HepG2 (cell line): Measurements from ENCODE around the gene NRSN2. TPM values are rescaled to one million over a fixed set of nuclear protein-coding genes. Genes with fewer than 3 reads are reported as not detected.

Source experiments
- ARNTL ChIP-seq: sonication (generic); formaldehyde crosslinking; IDR thresholded peaks from 2 replicates; pipeline ENCODE4 v1.4.0; 2020; ENCODE audit warnings: mild to moderate bottlenecking, missing genetic modification reagents
- ASH2L ChIP-seq: fragments of 300-600, 200-600 bp; sonication (generic); IDR thresholded peaks from 2 replicates; pipeline ENCODE4 v1.7.0; 2017; ENCODE audit warnings: low read depth, mild to moderate bottlenecking, moderate library complexity, mixed read lengths, low read length; ENCODE audit not compliant: insufficient read length
- BORCS8-MEF2B ChIP-seq: sonication (generic); formaldehyde crosslinking; IDR thresholded peaks from 2 replicates; pipeline ENCODE4 v1.8.0; 2022; ENCODE audit warnings: mild to moderate bottlenecking, missing genetic modification reagents
- CEBPB ChIP-seq: IDR thresholded peaks from 2 replicates; pipeline ENCODE4 v1.6.1; 2011; ENCODE audit warnings: low read depth, low read length, improper control_type of control experiment, borderline replicate concordance
- E2F5 ChIP-seq: sonication (generic); formaldehyde crosslinking; conservative IDR thresholded peaks from 2 replicates; pipeline ENCODE4 v1.4.0; 2020; ENCODE audit warnings: missing genetic modification reagents
- ELF3 ChIP-seq: IDR thresholded peaks from 2 replicates; pipeline ENCODE4 v1.6.1; 2016; ENCODE audit warnings: missing genetic modification reagents, missing compliant biosample characterization
- FOXA3 ChIP-seq: IDR thresholded peaks from 2 replicates; pipeline ENCODE4 v1.6.1; 2016; ENCODE audit warnings: missing genetic modification reagents, missing compliant biosample characterization
- IRF2 ChIP-seq: IDR thresholded peaks from 2 replicates; pipeline ENCODE4 v1.6.1; 2018; ENCODE audit warnings: missing genetic modification reagents, missing compliant biosample characterization
- MTF2 ChIP-seq: sonication (generic); formaldehyde crosslinking; IDR thresholded peaks from 2 replicates; pipeline ENCODE4 v1.5.0; 2020; ENCODE audit warnings: missing genetic modification reagents, borderline replicate concordance
- MXD4 ChIP-seq: IDR thresholded peaks from 2 replicates; pipeline ENCODE4 v1.6.1; 2016; ENCODE audit warnings: mild to moderate bottlenecking, missing biosample characterization, missing genetic modification reagents
- NCOR1 ChIP-seq: fragments of 200-600 bp; sonication (generic); IDR thresholded peaks from 2 replicates; pipeline ENCODE4 v1.7.0; 2017; ENCODE audit warnings: antibody characterized with exemption, low read length, borderline replicate concordance
- NFE2 ChIP-seq: sonication (generic); formaldehyde crosslinking; IDR thresholded peaks from 2 replicates; pipeline ENCODE4 v1.4.0; 2020; ENCODE audit warnings: missing genetic modification reagents
- NKX3-1 ChIP-seq: sonication (generic); formaldehyde crosslinking; IDR thresholded peaks from 2 replicates; pipeline ENCODE4 v1.5.0; 2020; ENCODE audit warnings: missing genetic modification reagents
- NR2F2 ChIP-seq: IDR thresholded peaks from 2 replicates; pipeline ENCODE4 v1.6.1; 2012; ENCODE audit warnings: low read depth, inconsistent platforms, borderline replicate concordance
- RAD21 ChIP-seq: fragments of 450-650 bp; formaldehyde crosslinking; IDR thresholded peaks from 2 replicates; pipeline ENCODE4 v1.5.0; 2020; ENCODE audit warnings: mild to moderate bottlenecking
- RORA ChIP-seq: sonication (generic); formaldehyde crosslinking; IDR thresholded peaks from 2 replicates; pipeline ENCODE4 v1.5.0; 2020; ENCODE audit warnings: mild to moderate bottlenecking, missing genetic modification reagents, moderate library complexity
- SETDB1 ChIP-seq: sonication (generic); formaldehyde crosslinking; IDR thresholded peaks from 2 replicates; pipeline ENCODE4 v1.5.1; 2020; ENCODE audit warnings: missing genetic modification reagents, mild to moderate bottlenecking, borderline replicate concordance
- ZFP90 ChIP-seq: sonication (generic); formaldehyde crosslinking; IDR thresholded peaks from 2 replicates; pipeline ENCODE4 v1.8.0; 2022; ENCODE audit warnings: missing genetic modification reagents, mild to moderate bottlenecking, inconsistent platforms, borderline replicate concordance
- ZNF138 ChIP-seq: sonication (generic); formaldehyde crosslinking; IDR thresholded peaks from 2 replicates; pipeline ENCODE4 v1.5.0; 2020; ENCODE audit warnings: mild to moderate bottlenecking, low read depth, missing genetic modification reagents
- ZNF446 ChIP-seq: sonication (generic); formaldehyde crosslinking; IDR thresholded peaks from 2 replicates; pipeline ENCODE4 v1.5.0; 2020; ENCODE audit warnings: mild to moderate bottlenecking, missing genetic modification reagents
- ZNF564 ChIP-seq: sonication (generic); formaldehyde crosslinking; IDR thresholded peaks from 2 replicates; pipeline ENCODE4 v1.8.1; 2023; ENCODE audit warnings: mild to moderate bottlenecking, missing genetic modification reagents
- ZNF605 ChIP-seq: sonication (generic); formaldehyde crosslinking; IDR thresholded peaks from 2 replicates; pipeline ENCODE4 v1.8.0; 2022; ENCODE audit warnings: mild to moderate bottlenecking, missing genetic modification reagents
- ZNF614 ChIP-seq: IDR thresholded peaks from 2 replicates; pipeline ENCODE4 v1.6.1; 2018; ENCODE audit warnings: missing biosample characterization, missing genetic modification reagents, inconsistent platforms, borderline replicate concordance
- polyA plus RNA-seq, 8 experiments: library from polyadenylated mRNA; depleted of rRNA in 3 of 8; stranded (reverse) in 7 of 8; unstranded in 1 of 8; fragments of >200 nt; fragmentation: Illumina TruSeq in 4 of 8; extraction: Trizol in 4 of 8; gene quantifications; 2 replicates each; pipeline versions ENCODE4 v1.2.1 to v1.2.3, GENCODE V29; 2011 to 2016; ENCODE audit warnings: low read depth in 4 of 8, missing spikeins in 1 of 8, mixed read lengths in 1 of 8; ENCODE audit not compliant: insufficient read depth in 1 of 8
- total RNA-seq, 5 experiments: library from RNA; depleted of rRNA; stranded (reverse); fragments of >200 nt; fragmentation: Illumina TruSeq; extraction: Trizol; gene quantifications; 2 replicates each; pipeline ENCODE4 v1.2.3, GENCODE V29; 2016; ENCODE audit warnings: low read depth in 1 of 5
- TF ChIP-seq, protein P1 (sequence below): sonication (generic); formaldehyde crosslinking; IDR thresholded peaks from 2 replicates; pipeline ENCODE4 v1.4.0; 2020; ENCODE audit warnings: missing genetic modification reagents
- TF ChIP-seq, protein P2 (sequence below): sonication (generic); formaldehyde crosslinking; IDR thresholded peaks from 2 replicates; pipeline ENCODE4 v1.4.0; 2020; ENCODE audit warnings: missing genetic modification reagents
- TF ChIP-seq, protein P3 (sequence below): sonication (generic); formaldehyde crosslinking; IDR thresholded peaks from 2 replicates; pipeline ENCODE4 v1.9.0; 2021; ENCODE audit warnings: missing genetic modification reagents, borderline replicate concordance

The NRSN2 gene
- total and polyA plus RNA-seq, 2 of the 13 experiments (the other 11 are each of a cell fraction or from before 2014, with no cell fraction given): 32.3 to 49.4 TPM

DNA sequence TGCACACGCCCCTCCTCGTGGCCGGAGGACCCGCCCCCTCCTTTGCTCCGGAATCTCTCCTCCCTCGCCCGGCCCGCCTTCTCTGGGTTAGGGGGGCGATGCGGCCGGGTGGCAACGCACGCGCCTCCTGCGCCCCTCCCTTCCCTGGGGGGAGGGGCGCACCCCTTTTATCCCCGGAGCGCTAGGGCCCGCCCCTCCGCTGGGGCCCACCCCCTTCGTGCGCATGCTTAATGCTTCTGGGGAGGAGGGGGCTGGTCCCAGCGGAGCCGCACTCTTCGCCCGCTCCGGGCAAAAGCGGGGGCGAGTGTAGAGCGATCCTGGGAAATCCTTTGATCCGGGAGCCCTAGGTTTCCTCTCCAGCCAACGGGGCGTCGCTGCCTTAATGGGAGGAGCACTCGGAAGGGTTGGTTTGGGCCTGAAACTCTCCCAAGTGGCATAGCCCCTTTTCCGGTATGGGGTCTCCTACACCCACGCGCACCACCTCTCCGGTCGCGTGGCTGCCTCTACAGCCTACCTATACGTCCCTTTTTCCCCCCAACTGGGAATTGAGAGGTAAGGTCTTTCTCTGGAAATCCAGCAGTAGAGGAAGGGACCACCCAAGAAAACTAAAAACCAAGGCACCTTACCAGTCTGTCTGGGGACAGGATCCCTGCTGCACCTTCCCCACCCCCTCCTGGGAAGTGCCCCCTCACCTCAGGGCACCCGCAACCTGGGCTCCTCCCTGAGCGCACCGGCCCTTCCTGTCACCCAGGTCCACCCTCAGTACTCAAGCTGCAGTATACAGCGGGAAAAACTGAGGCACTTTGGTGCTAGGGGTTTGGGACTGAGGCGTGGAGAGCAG is 19.5 kb upstream of the NRSN2 start (continued):
- TF ChIP-seq, protein P1, sequence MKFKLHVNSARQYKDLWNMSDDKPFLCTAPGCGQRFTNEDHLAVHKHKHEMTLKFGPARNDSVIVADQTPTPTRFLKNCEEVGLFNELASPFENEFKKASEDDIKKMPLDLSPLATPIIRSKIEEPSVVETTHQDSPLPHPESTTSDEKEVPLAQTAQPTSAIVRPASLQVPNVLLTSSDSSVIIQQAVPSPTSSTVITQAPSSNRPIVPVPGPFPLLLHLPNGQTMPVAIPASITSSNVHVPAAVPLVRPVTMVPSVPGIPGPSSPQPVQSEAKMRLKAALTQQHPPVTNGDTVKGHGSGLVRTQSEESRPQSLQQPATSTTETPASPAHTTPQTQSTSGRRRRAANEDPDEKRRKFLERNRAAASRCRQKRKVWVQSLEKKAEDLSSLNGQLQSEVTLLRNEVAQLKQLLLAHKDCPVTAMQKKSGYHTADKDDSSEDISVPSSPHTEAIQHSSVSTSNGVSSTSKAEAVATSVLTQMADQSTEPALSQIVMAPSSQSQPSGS: peak; percentile 42; the same call in 1 of the 2 replicates
- TF ChIP-seq ZNF564: no peak; the same call in 1 of the 2 replicates
- TF ChIP-seq NKX3-1: 0 out of 2 replicates have a peak, but pooled peaks have one; percentile 54
- no peak for TF ChIP-seq ELF3 (CRISPR knock-in tag)
- TF ChIP-seq, protein P2, sequence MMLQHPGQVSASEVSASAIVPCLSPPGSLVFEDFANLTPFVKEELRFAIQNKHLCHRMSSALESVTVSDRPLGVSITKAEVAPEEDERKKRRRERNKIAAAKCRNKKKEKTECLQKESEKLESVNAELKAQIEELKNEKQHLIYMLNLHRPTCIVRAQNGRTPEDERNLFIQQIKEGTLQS (CRISPR knock-in tag): peak; percentile 33; the same call in 1 of the 2 replicates
- TF ChIP-seq ZNF614 (CRISPR knock-in tag): no peak; the same call in 1 of the 2 replicates
- TF ChIP-seq ASH2L: peak; percentile 87
- peak; percentile 79; the same call in 1 of the 2 replicates for TF ChIP-seq NCOR1
- peak; percentile 96 for TF ChIP-seq ZNF605 (CRISPR knock-in tag)
- TF ChIP-seq MXD4 (CRISPR knock-in tag): peak; percentile 91
- TF ChIP-seq RORA: no peak
- TF ChIP-seq, protein P3, sequence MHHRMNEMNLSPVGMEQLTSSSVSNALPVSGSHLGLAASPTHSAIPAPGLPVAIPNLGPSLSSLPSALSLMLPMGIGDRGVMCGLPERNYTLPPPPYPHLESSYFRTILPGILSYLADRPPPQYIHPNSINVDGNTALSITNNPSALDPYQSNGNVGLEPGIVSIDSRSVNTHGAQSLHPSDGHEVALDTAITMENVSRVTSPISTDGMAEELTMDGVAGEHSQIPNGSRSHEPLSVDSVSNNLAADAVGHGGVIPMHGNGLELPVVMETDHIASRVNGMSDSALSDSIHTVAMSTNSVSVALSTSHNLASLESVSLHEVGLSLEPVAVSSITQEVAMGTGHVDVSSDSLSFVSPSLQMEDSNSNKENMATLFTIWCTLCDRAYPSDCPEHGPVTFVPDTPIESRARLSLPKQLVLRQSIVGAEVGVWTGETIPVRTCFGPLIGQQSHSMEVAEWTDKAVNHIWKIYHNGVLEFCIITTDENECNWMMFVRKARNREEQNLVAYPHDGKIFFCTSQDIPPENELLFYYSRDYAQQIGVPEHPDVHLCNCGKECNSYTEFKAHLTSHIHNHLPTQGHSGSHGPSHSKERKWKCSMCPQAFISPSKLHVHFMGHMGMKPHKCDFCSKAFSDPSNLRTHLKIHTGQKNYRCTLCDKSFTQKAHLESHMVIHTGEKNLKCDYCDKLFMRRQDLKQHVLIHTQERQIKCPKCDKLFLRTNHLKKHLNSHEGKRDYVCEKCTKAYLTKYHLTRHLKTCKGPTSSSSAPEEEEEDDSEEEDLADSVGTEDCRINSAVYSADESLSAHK (CRISPR knock-in tag): no peak
- TF ChIP-seq ZFP90 (CRISPR knock-in tag): peak; percentile 19; the same call in 1 of the 2 replicates
- no peak for TF ChIP-seq E2F5
- TF ChIP-seq RAD21 (CRISPR knock-in tag): peak; percentile 48; the same call in 1 of the 2 replicates
- TF ChIP-seq SETDB1: no peak
- peak; percentile 3; the same call in 1 of the 2 replicates for TF ChIP-seq NFE2 (CRISPR knock-in tag)
- peak; percentile 63; the same call in 1 of the 2 replicates for TF ChIP-seq FOXA3 (CRISPR knock-in tag)
- TF ChIP-seq CEBPB: no peak
- TF ChIP-seq ZNF446 (CRISPR knock-in tag): peak; percentile 70; the same call in 1 of the 2 replicates
- TF ChIP-seq NR2F2: no peak
- TF ChIP-seq ARNTL (CRISPR knock-in tag): peak; percentile 97
- 0 out of 2 replicates have a peak, but pooled peaks have one; percentile 30 for TF ChIP-seq MTF2 (CRISPR knock-in tag)
- TF ChIP-seq BORCS8-MEF2B (CRISPR knock-in tag): peak; percentile 46; the same call in 1 of the 2 replicates
- TF ChIP-seq ZNF138 (CRISPR knock-in tag): no peak
- TF ChIP-seq IRF2 (CRISPR knock-in tag): no peak; the same call in 1 of the 2 replicates
